ENCODE data around the gene CNTN5. TPM values are rescaled to one million over a fixed set of nuclear protein-coding genes. Genes with fewer than 3 reads are reported as not detected.

The CNTN5 gene
- total RNA-seq, 1 experiment from 2014 or later: not detected

GRCh38 chr11:99425596-99425995 lies 404.8 kb downstream of the CNTN5 start:
- ChIA-PET CTCF (no interaction called here), POLR2A (no interaction called here)
- Mint-ChIP-seq H3K27me3 (ENCODE audit: insufficient read depth, unreplicated experiment) (peaks cover 40% of the 10 kb centered on the region), H3K27ac (ENCODE audit: low read depth, unreplicated experiment) (no peak overlapping the region), H3K9me3 (ENCODE audit: unreplicated experiment) (no peaks in the 10 kb centered on the region), H3K4me3 (ENCODE audit: unreplicated experiment) (no peak overlapping the region), H3K36me3 (ENCODE audit: insufficient read depth, unreplicated experiment) (no peaks in the 10 kb centered on the region), H3K4me1 (ENCODE audit: insufficient read depth, unreplicated experiment) (no peaks in the 10 kb centered on the region)
- BruUV-seq (replicated peaks): no TSS peak
- intact Hi-C loops (cut with micrococcal nuclease): no loop called here
- no peak for DNase-seq (ENCODE audit: unreplicated experiment)
- no peak for TF ChIP-seq CTCF (IDR thresholded peaks at IDR 0.05; ENCODE audit: unreplicated experiment)

GRCh38 chr11:99432677-99433076 lies 411.9 kb downstream of the CNTN5 start:
- no peak for DNase-seq (ENCODE audit: unreplicated experiment)
- H3K27me3 Mint-ChIP-seq (ENCODE audit: insufficient read depth, unreplicated experiment): peaks cover 62% of the 10 kb centered on the region
- H3K36me3 Mint-ChIP-seq (ENCODE audit: insufficient read depth, unreplicated experiment): no peaks in the 10 kb centered on the region
- no peak overlapping the region for H3K4me3 Mint-ChIP-seq (ENCODE audit: unreplicated experiment)
- TF ChIP-seq CTCF (IDR thresholded peaks at IDR 0.05; ENCODE audit: unreplicated experiment): no peak
- no peaks in the 10 kb centered on the region for H3K4me1 Mint-ChIP-seq (ENCODE audit: insufficient read depth, unreplicated experiment)
- no peaks in the 10 kb centered on the region for H3K9me3 Mint-ChIP-seq (ENCODE audit: unreplicated experiment)
- intact Hi-C loops (cut with micrococcal nuclease): no loop called here
- no peak overlapping the region for H3K27ac Mint-ChIP-seq (ENCODE audit: low read depth, unreplicated experiment)
- CTCF ChIA-PET: no interaction called here
- POLR2A ChIA-PET: no interaction called here
- BruUV-seq (replicated peaks): no TSS peak

GRCh38 chr11:99443276-99443675 lies 422.5 kb downstream of the CNTN5 start:
- H3K27ac Mint-ChIP-seq (ENCODE audit: low read depth, unreplicated experiment): no peak overlapping the region
- no peak for DNase-seq (ENCODE audit: unreplicated experiment)
- no peaks in the 10 kb centered on the region for H3K9me3 Mint-ChIP-seq (ENCODE audit: unreplicated experiment)
- BruUV-seq (replicated peaks): no TSS peak
- no peak for TF ChIP-seq CTCF (IDR thresholded peaks at IDR 0.05; ENCODE audit: unreplicated experiment)
- ChIA-PET POLR2A (interaction anchor here (0.6 kb wide), 1 partner anchor 12 kb away, joined by 3 read pairs; no protein-coding TSS in a partner anchor), CTCF (interaction anchor here (0.7 kb wide), 1 partner anchor 531 kb away, joined by 3 read pairs; no protein-coding TSS in a partner anchor)
- intact Hi-C loops (cut with micrococcal nuclease): no loop called here
- H3K36me3 Mint-ChIP-seq (ENCODE audit: insufficient read depth, unreplicated experiment): no peaks in the 10 kb centered on the region
- no peak overlapping the region for H3K4me3 Mint-ChIP-seq (ENCODE audit: unreplicated experiment)
- H3K4me1 Mint-ChIP-seq (ENCODE audit: insufficient read depth, unreplicated experiment): no peaks in the 10 kb centered on the region
- peaks cover 74% of the 10 kb centered on the region for H3K27me3 Mint-ChIP-seq (ENCODE audit: insufficient read depth, unreplicated experiment)

- BruUV-seq (replicated peaks): no TSS peak
Observed at GRCh38 chr11:99446400-99446799, 425.7 kb downstream of the CNTN5 start.

More at GRCh38 chr11:99446400-99446799, 425.7 kb downstream of the CNTN5 start:
- H3K4me3 Mint-ChIP-seq (ENCODE audit: unreplicated experiment): no peak overlapping the region
- peaks cover 58% of the 10 kb centered on the region for H3K27me3 Mint-ChIP-seq (ENCODE audit: insufficient read depth, unreplicated experiment)
- ChIA-PET CTCF (interaction anchor here (1.2 kb wide), 1 partner anchor 13 kb away, joined by 3 read pairs; no protein-coding TSS in a partner anchor), POLR2A (no interaction called here)
- H3K4me1 Mint-ChIP-seq (ENCODE audit: insufficient read depth, unreplicated experiment): no peaks in the 10 kb centered on the region
- no peaks in the 10 kb centered on the region for H3K36me3 Mint-ChIP-seq (ENCODE audit: insufficient read depth, unreplicated experiment)
- no peak overlapping the region for H3K27ac Mint-ChIP-seq (ENCODE audit: low read depth, unreplicated experiment)
- H3K9me3 Mint-ChIP-seq (ENCODE audit: unreplicated experiment): no peaks in the 10 kb centered on the region
- intact Hi-C loops (cut with micrococcal nuclease): no loop called here
- no peak for TF ChIP-seq CTCF (IDR thresholded peaks at IDR 0.05; ENCODE audit: unreplicated experiment)
- no peak for DNase-seq (ENCODE audit: unreplicated experiment)

Data from MCF 10A (cell line).